ENCODE data around the gene TFDP1. TPM values are rescaled to one million over a fixed set of nuclear protein-coding genes. Genes with fewer than 3 reads are reported as not detected.

TFDP1 gene
- total RNA-seq, 1 donor from 2014 or later, result 40.0 TPM

DNA sequence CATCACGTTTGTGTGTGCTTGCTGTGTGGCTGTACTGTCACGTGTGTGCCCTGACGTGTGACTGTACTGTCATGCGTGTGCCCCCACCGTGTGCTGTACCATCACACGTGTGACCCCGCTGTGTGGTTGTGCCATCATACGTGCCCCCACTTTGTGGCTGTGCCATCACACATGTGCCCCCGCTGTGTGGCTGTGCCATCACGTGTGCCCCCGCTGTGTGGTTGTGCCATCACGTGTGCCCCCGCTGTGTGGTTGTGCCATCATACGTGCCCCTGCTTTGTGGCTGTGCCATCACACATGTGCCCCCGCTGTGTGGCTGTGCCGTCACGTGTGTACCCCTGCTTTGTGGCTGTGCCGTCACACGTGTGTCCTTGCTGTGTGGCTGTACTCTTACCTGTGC lies 25.7 kb downstream of the TFDP1 start:
- Histone ChIP-seq H3K9me3 (no peaks in the 10 kb centered on the region), H3K27me3 (no peaks in the 10 kb centered on the region), H3K4me1 (no peaks in the 10 kb centered on the region), H3K36me3 (peaks cover 0 to 15% of the 10 kb centered on the region in 2 donors), H3K4me3 (no peak overlapping the region), H3K27ac (no peak overlapping the region)
- no peak for TF ChIP-seq POLR2AphosphoS5 (IDR thresholded peaks at IDR 0.05; ENCODE audit: insufficient read depth in 1 of 2, low read depth in 1 of 2)
- no peak for TF ChIP-seq CTCF (IDR thresholded peaks at IDR 0.05)
- TF ChIP-seq POLR2A (IDR thresholded peaks at IDR 0.05), result no peak
- DNase-seq (ENCODE audit: extremely low spot score in 2 of 2), result no peak
- intact Hi-C loops (cut with DNase I), result no loop called here

- TF ChIP-seq POLR2AphosphoS5 (IDR thresholded peaks at IDR 0.05; ENCODE audit: insufficient read depth in 1 of 2, low read depth in 1 of 2) (no peak), POLR2A (IDR thresholded peaks at IDR 0.05) (no peak), CTCF (IDR thresholded peaks at IDR 0.05) (no peak)
- Histone ChIP-seq H3K27me3 (no peaks in the 10 kb centered on the region), H3K4me1 (no peaks in the 10 kb centered on the region), H3K36me3 (peaks cover 0 to 15% of the 10 kb centered on the region in 2 donors), H3K4me3 (no peak overlapping the region), H3K27ac (no peak overlapping the region), H3K9me3 (no peaks in the 10 kb centered on the region)
- no peak for DNase-seq (ENCODE audit: extremely low spot score in 2 of 2)
- intact Hi-C loops (cut with DNase I), result no loop called here
Observed at GRCh38 chr13:113611996-113612395, 27.4 kb downstream of the TFDP1 start.

- no peak for DNase-seq (ENCODE audit: extremely low spot score in 2 of 2)
- H3K9me3 ChIP-seq, result no peaks in the 10 kb centered on the region
- H3K27me3 ChIP-seq, result no peaks in the 10 kb centered on the region
- TF ChIP-seq POLR2AphosphoS5 (IDR thresholded peaks at IDR 0.05; ENCODE audit: insufficient read depth in 1 of 2, low read depth in 1 of 2) (no peak), POLR2A (IDR thresholded peaks at IDR 0.05) (no peak), CTCF (IDR thresholded peaks at IDR 0.05) (no peak)
- H3K36me3 ChIP-seq, result peaks cover 0 to 15% of the 10 kb centered on the region in 2 donors
- no peak overlapping the region for H3K27ac ChIP-seq
- no peak overlapping the region for H3K4me3 ChIP-seq
- intact Hi-C loops (cut with DNase I), result no loop called here
- H3K4me1 ChIP-seq, result no peaks in the 10 kb centered on the region
Observed at GRCh38 chr13:113612607-113613006, 28.1 kb downstream of the TFDP1 start.

- Histone ChIP-seq H3K27ac (no peak overlapping the region), H3K4me3 (no peak overlapping the region), H3K27me3 (no peaks in the 10 kb centered on the region), H3K4me1 (no peaks in the 10 kb centered on the region), H3K36me3 (peaks cover 0 to 15% of the 10 kb centered on the region in 2 donors), H3K9me3 (no peaks in the 10 kb centered on the region)
- intact Hi-C loops (cut with DNase I), result no loop called here
- TF ChIP-seq POLR2AphosphoS5 (IDR thresholded peaks at IDR 0.05; ENCODE audit: insufficient read depth in 1 of 2, low read depth in 1 of 2) (no peak), CTCF (IDR thresholded peaks at IDR 0.05) (no peak)
- no peak for DNase-seq (ENCODE audit: extremely low spot score in 2 of 2)
Observed at GRCh38 chr13:113613789-113614379, 29.3 kb downstream of the TFDP1 start.

- Histone ChIP-seq H3K36me3 (peaks cover 0 to 10% of the 10 kb centered on the region in 2 donors), H3K27me3 (no peaks in the 10 kb centered on the region), H3K27ac (no peak overlapping the region), H3K4me3 (no peak overlapping the region), H3K9me3 (no peaks in the 10 kb centered on the region), H3K4me1 (no peaks in the 10 kb centered on the region)
- intact Hi-C loops (cut with DNase I), result no loop called here
- no peak for DNase-seq (ENCODE audit: extremely low spot score in 2 of 2)
- TF ChIP-seq POLR2AphosphoS5 (IDR thresholded peaks at IDR 0.05; ENCODE audit: insufficient read depth in 1 of 2, low read depth in 1 of 2), result no peak
- no peak for TF ChIP-seq CTCF (IDR thresholded peaks at IDR 0.05)
- TF ChIP-seq POLR2A (IDR thresholded peaks at IDR 0.05), result no peak
Observed at GRCh38 chr13:113616281-113616906, 31.8 kb downstream of the TFDP1 start.

Data from vagina (tissue), 2 donors.